Adrenal gland (tissue), 5 donors: ENCODE measurements around the gene HIPK1.

Experiments
- POLR2A ChIP-seq, 2 donors: fragments of 450-650 bp; IDR thresholded peaks; one replicate each; pipeline ENCODE4 v1.6.1; 2017; ENCODE audit warnings: antibody characterized with exemption in 2 of 2, mild to moderate bottlenecking in 2 of 2, moderate library complexity in 1 of 2
- TF ChIP-seq, protein P1 (sequence below), 6 experiments: fragments of 450-650 bp in 4 of 6; fragments of 200-600 bp in 2 of 6; sonication (generic) in 1 of 6; IDR thresholded peaks; 1 replicate in 5 of 6; 2 replicates in 1 of 6; pipeline versions ENCODE4 v1.5.1 to v1.8.0; 2016 to 2021; ENCODE audit warnings: antibody characterized with exemption in 6 of 6, mild to moderate bottlenecking in 2 of 6, moderate library complexity in 1 of 6
- donor health status: DM: no; HTN: no; CAD: no.

DNA sequence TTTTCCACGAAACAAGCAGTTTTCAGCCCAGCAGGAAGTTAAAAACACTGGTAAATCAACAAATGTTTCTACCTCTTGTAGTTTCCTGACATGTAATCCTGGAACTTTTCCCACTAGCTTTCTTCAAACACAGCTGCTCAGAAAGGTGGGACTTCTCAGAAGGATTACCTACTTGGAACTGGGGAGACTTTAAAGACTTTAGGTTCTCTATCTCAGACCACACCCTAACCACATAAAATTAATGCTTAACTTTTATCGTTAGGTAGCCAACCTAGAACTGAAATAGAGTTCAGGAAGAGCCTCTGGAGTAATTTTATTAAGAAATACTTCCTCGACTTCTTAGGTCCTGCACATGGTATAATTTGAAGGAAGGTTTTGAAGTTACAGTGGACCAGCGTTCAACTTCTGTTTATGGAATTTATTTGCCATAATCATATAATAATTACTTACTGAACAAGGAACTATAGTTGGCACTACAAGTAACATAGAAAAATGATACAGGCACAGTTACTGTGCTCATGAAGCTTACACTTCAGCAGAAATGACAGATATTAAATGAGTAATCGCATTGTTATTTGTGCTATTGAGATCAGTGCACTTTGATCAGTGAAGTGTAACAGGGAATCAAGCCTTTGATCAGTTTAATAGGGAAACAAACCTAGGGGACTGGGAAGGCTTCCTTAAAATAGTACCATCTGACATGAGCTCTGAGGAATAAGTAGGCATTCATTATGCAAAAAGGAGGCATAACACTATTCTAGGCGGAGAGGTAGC is 41.5 kb upstream of the HIPK1 start, which contains the start of gene BCL2L15:
- TF ChIP-seq, protein P1, sequence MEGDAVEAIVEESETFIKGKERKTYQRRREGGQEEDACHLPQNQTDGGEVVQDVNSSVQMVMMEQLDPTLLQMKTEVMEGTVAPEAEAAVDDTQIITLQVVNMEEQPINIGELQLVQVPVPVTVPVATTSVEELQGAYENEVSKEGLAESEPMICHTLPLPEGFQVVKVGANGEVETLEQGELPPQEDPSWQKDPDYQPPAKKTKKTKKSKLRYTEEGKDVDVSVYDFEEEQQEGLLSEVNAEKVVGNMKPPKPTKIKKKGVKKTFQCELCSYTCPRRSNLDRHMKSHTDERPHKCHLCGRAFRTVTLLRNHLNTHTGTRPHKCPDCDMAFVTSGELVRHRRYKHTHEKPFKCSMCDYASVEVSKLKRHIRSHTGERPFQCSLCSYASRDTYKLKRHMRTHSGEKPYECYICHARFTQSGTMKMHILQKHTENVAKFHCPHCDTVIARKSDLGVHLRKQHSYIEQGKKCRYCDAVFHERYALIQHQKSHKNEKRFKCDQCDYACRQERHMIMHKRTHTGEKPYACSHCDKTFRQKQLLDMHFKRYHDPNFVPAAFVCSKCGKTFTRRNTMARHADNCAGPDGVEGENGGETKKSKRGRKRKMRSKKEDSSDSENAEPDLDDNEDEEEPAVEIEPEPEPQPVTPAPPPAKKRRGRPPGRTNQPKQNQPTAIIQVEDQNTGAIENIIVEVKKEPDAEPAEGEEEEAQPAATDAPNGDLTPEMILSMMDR (IDR thresholded peaks at IDR 0.05), result no peak
- no peak for TF ChIP-seq POLR2A (IDR thresholded peaks at IDR 0.05)
